A673 (cell line): Measurements from ENCODE around the gene ESR1.

ENCODE experiments used
- EZH2 ChIP-seq: fragments of 200-600 bp; sonication (generic); IDR thresholded peaks from 2 replicates; pipeline ENCODE4 v1.6.1; 2017; ENCODE audit warnings: borderline replicate concordance, low read depth, mild to moderate bottlenecking, mixed read lengths, antibody characterized with exemption, low read length; ENCODE audit not compliant: poor library complexity, severe bottlenecking
- TF ChIP-seq, protein P1 (sequence below): fragments of 300-800, 200-600 bp; sonication (generic); conservative IDR thresholded peaks from 2 replicates; pipeline ENCODE4 v1.5.1; 2017; ENCODE audit warnings: low read depth, mild to moderate bottlenecking, antibody characterized with exemption, low read length, moderate library complexity, mixed read lengths

DNA sequence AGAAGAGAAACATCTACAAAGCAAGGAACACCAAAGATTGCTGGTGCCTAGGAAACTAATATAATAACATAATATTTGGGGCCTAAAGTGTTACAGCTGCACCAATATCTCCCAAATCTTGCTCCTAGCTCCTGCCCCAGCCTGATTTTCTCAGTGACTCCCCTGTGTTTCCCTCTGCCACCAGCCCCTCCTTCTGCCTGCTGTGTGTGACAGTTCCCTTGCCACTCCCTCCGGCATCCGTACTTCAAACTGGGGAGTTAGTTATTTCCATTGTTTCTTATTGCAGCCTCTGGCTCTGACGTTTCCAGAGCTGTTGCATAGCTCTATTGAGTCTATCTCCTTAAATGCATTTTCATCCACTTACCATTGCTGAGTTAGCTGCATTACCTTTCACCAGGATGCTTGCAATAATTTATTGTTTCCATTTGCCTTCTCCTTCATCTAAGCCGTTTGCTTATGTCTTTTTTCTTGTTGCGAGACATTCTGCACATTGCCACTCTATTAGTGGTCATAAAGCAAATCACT, 43.1 kb downstream of the ESR1 start:
- TF ChIP-seq, protein P1, sequence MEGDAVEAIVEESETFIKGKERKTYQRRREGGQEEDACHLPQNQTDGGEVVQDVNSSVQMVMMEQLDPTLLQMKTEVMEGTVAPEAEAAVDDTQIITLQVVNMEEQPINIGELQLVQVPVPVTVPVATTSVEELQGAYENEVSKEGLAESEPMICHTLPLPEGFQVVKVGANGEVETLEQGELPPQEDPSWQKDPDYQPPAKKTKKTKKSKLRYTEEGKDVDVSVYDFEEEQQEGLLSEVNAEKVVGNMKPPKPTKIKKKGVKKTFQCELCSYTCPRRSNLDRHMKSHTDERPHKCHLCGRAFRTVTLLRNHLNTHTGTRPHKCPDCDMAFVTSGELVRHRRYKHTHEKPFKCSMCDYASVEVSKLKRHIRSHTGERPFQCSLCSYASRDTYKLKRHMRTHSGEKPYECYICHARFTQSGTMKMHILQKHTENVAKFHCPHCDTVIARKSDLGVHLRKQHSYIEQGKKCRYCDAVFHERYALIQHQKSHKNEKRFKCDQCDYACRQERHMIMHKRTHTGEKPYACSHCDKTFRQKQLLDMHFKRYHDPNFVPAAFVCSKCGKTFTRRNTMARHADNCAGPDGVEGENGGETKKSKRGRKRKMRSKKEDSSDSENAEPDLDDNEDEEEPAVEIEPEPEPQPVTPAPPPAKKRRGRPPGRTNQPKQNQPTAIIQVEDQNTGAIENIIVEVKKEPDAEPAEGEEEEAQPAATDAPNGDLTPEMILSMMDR, result no peak
- TF ChIP-seq EZH2, result no peak
